CD4-positive, alpha-beta T cell treated with Interferon gamma for 1 hour (primary cell): ENCODE data around the gene TSFM.

Source experiments
- DNase-seq: peaks from one replicate; pipeline ENCODE4 v3.0.0-alpha.2; 2020

The TSFM gene

DNA sequence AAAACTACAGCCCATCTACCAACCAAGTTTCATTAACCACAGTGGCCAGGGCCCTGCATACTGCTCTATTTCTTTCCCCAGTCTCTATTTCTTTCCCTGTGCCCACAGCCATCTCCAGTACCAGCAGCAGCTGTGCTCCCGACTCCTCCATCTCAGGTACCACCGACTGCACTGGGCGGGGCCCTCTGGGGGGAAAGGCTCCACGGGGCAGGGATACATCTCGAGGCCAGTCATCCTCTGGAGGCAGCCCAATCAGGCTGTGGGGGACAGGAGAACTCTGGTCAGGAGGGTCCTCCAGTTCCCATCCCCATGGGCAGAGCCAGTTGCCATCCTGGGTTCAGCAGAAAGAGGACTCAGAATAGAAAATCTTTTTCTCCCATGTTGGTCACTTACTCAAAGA lies 33.5 kb upstream of the TSFM start:
- DNase-seq, result no peak

DNA sequence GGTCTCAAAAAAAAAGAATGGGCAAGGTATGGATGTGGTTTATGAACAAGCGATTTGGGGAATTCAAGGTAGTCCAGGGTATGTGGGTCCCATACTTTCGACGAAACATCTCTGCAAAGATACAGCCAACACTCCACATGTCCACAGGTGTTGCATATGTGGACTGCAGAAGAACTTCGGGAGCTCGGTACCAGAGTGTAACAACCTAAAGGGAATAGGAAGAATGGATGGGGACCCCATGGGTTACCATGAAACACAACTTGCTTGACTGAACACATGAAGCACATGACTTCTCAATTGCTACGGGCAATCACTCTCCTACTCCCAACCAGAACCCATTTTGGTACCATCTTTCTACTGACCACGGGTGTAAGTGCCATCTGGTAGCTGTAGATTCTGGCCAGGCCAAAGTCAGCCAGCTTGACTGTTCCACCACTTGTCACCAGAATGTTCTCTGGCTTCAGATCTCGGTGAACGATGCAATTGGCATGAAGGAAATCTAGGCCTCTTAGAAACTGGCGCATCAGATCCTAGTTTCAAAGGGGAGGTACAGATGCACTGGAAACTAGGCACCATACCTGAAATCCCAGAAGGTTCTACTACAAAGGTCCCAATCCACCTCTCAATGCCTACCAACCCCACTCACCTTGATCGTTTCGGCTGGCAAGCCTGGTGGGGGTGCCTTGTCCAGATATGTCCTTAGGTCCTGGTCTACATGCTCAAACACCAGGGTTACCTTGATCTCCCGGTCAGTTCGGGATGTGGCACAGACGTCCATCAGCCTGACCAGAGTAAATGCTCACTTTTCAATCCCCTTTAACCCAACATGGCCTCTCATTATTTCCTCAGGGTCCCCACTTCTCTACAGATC lies 31.8 kb upstream of the TSFM start:
- DNase-seq, result no peak

DNA sequence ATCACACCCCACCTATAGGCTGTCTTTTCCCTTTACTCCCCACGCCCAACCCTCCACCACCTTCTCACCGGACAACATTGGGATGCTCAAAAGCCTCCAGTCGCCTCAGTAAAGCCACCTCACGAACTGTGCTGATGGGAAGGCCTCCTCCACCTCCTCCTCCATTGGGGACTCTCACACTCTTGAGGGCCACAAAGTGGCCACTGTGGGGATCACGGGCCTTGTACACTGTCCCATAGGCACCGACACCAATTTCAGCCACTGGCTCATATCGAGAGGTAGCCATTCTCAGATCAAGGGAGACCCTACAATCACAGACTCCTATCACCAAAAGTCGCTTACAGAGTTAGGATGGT lies 31.2 kb upstream of the TSFM start:
- DNase-seq, result no peak

DNA sequence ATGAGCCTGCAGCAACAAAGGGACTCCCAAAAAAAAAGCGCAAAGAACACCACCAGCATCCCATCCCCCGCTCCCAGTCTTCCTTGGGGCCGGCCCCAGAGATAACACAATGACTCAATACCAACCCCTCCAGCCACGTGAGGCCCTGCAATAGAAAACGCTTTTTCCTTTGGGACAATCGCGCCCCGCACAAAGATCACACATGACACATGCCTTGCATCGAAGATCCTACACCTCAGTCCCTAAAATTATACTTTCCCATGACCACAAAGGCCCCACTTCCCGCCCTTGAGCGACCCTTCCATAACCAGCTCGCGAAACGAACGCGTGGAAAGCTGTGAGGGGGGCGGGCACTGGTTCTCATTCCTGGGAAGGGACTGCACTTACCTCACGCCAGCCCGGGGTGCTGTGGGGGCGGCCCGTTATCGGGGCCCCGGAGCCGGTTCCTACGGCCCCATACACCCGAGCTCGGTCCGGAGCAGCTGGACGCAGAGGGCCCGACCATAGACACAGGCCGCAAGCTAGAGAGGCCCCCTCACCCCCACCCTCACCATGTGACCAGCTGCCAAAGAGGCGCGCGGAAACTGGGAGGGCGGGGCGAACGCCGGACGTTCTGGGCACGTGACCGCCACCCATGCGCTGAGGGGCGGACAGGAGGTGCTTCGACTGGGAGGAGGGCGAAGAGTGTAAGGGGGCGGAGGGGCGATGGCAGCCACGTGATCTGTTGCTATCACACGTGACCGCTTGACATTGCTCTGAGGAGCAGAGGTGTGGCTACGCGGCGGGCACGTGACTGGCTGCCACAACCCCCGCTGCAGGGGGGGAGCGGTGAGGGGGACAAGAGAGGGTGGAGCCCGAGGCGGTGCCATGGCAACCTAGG lies 30.6 kb upstream of the TSFM start, which contains the start of gene CDK4:
CDK4 (minus strand) TSS at position 523 of the 880 bp plus-strand sequence. CDS start 593 bp downstream, outside the sequence.
- DNase-seq, result peak; percentile 100

DNA sequence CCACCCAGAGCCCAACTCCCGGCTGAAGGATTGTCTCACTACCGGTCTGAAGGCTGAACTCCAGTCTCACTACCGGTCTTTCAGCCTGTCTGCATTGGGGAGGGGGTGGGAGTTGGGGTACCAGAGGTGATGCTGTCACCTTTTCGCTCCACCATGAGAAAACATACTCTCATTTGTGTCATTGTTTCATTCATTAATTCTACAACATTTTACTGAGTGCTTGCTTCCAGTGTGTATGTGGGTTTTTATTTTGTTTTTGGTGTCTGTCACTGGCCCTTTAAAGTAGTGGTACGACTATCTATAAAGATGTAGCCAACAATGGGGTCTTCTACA lies 30.0 kb upstream of the TSFM start:
- DNase-seq, result no peak

DNA sequence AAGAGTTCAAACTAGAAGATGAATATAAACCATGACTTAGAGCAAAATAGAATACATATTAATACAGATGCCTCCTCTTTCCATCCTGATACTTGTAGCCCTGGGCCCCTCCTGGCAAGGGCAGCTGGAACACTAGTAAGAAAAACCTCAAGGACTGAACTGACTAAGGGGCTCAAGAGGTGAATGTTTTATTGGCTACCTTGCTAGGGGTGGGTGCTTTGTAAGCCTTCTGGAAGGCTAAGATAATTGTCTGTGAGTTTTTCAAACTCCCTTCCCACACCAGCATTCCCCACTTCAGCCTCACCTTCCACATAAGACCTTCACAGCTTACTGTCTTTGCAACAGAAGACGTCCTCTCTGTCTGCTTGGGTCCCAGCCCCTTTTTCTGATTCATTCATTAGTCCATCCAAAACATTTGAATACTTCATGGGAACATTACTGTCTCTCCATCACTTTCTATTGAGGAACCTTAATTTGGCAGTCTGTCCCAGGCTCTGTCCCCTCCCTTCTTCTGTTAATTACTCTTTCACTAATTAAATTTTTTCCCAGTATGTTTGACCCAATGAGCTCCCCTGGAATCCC lies 28.7 kb upstream of the TSFM start:
- DNase-seq, result no peak

DNA sequence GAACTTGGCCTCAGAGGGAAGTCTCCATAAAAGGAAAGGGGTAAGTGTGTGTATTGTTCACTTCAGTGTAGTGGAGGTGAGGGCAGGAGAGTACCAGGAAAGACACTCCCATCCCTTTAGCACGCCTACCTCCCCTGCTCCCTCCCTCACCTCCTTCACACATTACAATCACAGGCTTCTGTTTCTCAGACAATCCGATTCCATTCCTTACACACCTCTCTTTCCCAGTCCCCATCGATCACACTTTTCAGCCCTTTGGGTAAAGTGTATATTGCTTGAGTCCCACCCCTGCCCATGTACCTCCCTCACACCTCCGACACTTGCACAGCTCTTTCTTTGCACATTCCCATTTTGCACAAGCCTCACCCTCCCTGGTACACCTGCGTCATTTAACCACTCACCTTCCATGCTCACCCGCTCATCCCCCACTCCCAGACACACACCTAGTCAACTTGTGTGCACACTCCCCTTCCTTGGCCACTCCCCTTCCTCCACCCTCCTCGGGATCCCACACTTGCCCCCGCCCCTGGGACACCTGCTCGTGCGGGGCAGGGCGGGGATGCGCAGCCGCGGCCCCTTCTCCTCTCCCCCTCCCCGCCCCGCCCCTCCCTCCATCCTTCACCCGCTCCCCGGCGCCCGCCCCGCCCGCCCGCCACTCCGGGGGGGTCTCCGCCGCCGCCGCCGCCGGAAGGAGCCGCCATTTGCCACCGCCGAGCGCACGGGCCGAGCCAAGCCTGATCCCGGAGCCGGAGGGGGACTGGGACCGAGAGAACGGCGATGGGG lies 28.0 kb upstream of the TSFM start, which contains the start of gene MARCHF9:
MARCHF9 (plus strand) TSS at position 693 of the 783 bp plus-strand sequence. CDS start 426 bp downstream, outside the sequence.
- DNase-seq, result peak; percentile 91

DNA sequence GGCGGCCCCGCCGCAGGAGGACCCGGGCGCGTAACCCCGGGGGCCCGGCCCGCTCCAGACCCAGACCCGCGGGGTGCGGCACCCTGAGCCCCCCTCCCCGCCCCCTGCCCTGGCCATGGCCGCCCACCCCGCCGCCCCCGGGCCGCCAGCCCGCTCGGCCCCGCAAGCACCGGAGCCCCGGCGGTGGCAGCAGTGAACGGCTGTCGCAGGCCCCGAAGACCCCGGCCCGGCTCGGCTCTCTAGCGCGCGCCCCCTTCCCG lies 27.5 kb upstream of the TSFM start:
- DNase-seq, result no peak

DNA sequence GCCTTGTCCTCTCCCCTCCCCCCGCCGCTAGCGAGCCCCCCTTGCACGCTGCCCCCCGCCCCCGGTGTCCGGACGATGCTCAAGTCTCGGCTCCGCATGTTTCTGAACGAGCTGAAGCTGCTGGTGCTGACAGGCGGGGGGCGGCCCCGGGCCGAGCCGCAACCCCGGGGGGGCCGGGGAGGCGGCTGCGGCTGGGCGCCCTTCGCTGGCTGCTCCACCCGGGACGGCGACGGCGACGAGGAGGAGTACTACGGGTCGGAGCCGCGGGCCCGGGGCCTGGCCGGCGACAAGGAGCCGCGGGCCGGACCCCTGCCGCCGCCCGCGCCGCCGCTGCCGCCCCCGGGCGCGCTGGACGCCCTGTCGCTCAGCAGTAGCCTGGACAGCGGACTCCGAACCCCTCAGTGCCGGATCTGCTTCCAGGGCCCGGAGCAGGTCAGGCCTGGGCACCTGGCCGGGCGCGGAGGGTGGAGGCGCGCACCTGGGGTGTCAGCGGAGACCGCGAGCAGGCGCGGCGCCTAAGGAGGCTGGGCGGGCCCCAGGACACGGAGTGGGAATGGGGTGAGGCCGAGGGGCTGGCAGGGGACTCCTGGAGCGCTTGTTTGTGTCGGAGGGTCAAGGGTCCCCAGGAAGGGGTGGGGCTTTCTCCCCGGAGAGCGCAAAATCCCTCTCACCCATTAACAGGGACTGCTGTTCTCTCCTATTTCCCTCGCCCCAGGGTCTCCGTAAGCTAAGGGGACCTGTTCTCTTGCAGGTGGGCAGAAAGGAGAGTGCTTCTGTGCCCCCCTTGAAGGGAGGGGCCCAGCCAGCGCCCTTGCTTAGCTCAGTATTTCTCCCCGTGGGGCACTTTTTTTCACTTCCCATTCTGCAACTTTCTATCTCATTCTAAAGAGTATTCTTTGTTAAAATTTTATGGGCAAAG lies 26.9 kb upstream of the TSFM start:
- DNase-seq, result peak; percentile 38

DNA sequence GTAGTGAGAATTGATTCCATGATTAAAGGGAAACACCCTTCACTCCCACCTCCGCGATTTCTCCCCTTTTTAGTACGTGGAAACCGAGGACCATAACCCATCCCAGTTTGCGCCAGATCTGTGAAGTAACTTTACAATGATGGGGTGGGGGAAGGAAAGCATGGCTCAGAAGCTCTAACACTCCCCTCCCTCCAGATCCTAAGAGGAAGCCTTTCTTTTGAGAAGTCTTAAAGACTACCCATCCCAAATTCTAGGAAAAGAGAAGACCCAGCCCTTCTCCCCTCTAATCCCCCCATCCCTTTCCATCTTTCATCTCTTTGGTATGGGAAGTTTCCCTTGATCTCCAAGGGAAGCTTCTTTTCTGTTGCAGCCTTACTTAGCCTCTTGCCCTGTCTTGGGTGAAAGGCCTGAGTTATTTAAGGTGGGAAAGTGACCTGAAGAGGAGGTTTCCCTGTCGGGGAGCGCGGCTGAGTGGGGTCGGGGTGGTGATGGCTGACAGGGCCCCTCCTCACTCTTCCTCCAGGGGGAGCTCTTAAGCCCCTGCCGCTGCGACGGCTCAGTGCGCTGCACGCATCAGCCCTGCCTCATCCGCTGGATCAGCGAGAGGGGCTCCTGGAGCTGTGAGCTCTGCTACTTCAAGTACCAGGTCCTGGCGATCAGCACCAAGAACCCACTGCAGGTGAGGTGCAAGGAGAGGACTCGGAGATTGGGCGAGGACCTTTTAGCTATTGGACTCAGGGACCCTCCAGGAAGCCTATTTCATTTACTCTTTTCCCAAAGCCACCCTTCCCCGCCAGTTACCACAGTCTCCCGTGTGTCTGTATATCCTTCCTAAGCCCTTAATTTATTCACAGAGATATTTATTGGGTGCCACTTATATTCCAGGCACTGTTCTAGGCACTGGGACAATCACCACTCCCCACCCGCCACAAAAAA lies 25.9 kb upstream of the TSFM start:
- peak; percentile 64 for DNase-seq

DNA sequence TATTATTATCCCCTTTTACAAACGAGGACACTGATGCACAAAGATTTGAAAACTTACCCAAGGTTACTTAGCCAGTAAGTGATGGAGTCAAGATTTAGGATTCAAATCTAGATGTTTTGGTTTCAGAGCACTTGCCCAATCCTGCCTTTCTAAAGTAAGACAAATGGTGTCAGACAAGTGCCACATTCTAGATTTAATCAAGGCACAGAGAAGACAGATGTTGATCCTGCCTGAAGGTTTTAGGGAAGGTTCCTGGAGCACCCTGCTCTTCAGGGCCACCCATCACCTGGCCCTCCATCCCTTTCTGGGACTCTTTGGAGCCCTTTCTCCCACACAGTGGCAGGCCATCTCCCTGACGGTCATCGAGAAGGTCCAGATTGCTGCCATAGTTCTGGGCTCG lies 24.8 kb upstream of the TSFM start:
- DNase-seq, result no peak

DNA sequence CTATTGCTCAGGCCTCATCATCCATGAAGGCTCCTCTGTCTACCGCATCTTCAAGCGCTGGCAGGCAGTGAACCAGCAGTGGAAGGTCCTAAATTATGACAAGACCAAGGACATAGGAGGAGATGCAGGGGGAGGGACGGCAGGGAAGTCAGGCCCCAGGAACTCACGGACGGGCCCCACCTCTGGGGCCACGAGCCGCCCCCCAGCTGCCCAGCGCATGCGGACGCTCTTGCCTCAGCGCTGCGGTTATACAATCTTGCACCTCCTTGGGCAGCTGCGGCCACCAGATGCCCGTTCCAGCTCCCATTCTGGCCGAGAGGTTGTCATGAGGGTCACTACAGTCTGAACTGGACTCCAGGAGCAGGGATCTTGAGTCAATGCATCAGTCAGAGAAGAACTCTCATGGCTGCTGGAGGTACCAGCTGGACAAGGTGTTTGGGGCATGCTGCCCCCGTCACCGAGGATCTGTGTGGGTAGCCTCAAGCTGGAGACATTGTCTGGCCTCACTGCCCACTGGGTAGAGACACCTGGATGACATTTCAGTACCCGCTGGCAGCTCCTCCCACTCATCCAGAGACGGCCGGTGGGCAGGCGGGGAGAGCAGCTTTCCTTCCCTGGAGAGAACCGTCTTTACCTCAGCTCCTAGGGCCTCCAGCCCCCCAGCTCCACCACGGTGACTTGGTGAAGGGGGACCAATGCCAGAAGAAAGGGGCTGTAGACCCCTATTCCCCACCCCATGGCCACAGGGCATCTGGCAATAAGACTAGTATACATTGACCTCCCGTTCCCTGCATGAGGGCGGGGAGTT lies 23.8 kb upstream of the TSFM start:
- no peak for DNase-seq

DNA sequence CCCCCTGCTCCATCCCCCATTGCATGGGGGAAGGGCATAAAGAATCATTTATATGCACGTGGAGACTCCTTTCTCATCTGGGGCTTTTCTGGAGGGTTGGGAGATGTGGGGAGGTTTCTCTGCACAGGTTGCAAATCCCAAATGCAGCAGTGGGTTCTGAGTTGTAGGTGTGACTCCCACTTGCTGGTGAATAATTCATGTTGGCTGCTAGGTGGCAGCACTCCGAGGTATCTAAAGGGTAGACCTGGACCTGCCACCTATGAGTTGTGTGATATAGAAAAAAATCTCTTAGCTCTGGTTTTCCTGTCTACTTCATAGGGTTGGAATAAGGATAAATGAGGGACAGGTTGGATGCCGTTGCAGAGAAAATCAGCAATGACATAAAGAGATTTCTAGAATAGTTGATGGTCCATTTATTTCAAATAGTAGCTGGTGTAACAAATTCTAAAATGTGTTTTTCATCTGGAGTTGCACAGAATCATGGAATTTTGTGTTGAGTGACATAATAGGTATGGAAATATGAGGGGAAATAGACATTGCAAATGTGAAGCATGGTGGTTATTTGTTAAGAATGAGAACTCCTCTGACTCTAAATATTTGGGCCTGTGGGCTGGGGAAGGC lies 23.1 kb upstream of the TSFM start:
- DNase-seq, result peak; percentile 47

DNA sequence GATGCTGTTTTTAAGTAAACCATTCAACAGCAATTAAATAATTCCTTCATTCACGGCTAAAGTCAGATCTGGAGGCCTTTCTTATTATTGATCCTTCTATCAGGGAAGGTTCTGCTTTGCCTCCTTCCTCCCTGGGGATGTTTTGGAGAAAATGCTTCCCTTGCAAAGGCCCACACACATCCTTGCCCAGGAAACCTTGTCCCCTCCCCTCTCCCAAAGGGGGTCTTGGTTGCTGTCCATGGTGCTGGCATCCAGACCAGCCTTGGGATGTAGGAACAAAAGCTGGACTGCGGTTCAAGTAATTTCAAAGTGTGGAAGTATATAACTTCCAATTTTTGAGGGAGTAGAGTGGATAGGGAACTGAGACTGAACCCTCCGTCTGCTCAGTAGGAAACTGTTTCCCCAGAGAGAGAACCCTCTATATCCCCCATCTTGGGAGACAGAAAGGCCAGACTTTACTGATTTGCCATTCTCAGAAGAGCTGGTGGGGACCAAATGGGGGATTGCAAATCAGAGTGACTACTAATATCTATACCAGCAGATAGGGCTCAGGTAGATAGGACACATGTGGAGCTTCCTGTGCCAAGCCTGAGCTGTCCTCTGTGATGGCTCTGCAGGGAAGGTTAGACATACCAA lies 22.1 kb upstream of the TSFM start:
- no peak for DNase-seq

DNA sequence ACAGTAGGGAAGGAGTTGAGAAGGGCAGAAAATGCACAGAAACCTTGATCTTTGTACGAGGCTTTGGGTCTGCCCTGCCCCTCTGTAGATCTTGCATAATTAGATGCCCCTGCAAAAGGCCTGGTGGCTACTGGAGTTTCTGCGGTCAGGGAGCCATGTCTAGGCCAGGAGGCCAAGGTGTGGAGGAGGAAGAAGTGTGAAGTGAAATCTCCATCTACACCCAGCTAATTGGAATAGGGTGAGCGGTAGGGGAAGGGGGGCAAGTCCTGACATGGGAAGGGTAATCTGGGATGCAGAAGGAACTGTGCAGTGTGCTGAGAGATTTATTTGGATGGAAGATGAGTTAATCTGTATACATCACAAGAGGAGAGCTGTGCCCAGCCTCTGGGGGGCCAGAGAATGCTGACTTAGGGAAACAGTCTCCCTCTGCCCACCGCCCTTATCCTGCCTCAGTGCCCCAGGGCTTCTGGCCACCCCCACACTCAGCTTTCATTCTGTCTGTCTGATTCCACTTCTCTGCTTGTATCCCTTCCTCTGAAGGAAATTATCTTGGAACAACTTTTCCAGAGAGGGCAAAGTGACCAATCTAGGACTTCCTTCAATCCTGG lies 21.1 kb upstream of the TSFM start:
- no peak for DNase-seq

DNA sequence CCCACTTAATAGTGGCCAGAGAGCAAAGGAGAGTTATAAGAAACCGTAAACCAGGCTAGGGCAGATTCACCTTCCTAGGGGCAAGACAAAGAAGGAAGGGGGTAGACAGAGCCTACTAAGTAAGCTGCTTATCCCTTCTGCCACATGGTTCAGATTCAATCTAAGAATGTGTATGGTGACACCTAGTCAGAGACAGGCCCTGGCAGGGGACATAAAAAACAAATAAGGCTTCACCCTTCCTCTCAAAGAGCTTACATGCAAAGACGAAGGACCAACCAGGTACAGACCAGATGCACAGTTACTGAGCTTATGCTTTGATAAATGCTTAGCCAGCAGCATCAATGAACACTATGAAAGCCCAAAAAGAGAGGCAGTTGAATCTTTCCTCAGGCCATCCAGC lies 20.1 kb upstream of the TSFM start:
- DNase-seq, result no peak

DNA sequence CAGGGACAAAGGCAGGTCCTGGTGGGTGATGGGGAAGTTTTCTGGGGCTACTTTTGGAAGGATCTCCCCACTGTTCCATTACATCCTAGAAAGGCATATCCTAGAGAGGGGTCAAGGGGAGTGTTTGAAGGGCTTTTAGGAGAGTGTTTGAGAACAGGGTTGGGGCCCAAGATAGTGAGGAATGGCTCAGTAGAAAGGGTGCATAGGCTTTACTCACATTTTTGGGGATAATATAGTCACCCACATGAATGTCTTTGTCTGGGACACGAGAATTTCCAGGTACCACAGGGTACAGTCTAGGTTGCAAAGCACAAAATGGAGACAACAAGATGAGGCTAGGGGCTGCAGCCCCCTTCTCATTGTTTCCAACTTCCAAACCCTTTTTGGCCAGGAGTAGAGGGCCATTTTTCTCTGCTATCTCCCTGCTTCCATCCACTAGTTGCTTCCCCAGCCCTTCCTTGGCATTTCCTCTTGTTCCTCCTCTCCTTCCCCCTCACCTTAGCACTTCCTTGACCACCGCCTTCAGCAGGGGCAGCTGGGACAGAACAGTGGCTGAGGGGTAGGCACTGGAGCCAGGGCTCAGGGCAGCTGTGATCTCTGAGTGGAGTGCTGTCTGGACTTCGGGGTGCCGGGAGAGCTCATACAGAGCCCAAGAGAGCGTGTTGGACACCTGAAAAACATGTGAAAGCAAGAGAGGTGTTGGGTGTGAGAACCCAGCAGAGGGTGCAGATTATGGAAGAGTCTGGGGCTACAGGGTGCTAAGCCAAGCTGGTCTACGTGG lies 18.5 kb upstream of the TSFM start:
- no peak for DNase-seq

DNA sequence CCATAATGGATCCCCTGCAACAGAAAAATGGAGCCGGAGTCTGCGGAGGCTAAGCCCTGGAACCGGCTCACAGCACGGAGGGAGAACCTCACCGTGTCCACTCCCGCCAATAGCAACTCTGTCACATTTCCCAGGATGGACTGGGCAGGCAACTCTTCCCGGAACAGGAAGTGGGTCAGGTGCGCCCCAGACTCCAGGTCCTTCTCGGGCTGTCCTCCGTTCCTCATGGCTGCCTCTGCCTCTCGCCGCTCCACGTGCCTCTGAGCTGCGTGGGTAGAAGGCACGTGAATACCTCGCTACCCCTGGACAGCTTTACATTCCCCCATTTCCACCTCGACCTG lies 18.0 kb upstream of the TSFM start:
- no peak for DNase-seq
